Astrocyte (in vitro differentiated cells and primary cell): Measurements from ENCODE around the gene MINDY3.

Experiments
- EZH2 ChIP-seq: IDR thresholded peaks from 2 replicates; pipeline ENCODE4 v1.6.1; 2012; ENCODE audit warnings: mild to moderate bottlenecking, low read length, inconsistent platforms; ENCODE audit not compliant: insufficient read depth
- TF ChIP-seq, protein P1 (sequence below): IDR thresholded peaks from 2 replicates; pipeline ENCODE4 v1.5.1; 2011; ENCODE audit warnings: low read depth, mild to moderate bottlenecking, inconsistent platforms, low read length, moderate library complexity; ENCODE audit not compliant: insufficient read depth

DNA sequence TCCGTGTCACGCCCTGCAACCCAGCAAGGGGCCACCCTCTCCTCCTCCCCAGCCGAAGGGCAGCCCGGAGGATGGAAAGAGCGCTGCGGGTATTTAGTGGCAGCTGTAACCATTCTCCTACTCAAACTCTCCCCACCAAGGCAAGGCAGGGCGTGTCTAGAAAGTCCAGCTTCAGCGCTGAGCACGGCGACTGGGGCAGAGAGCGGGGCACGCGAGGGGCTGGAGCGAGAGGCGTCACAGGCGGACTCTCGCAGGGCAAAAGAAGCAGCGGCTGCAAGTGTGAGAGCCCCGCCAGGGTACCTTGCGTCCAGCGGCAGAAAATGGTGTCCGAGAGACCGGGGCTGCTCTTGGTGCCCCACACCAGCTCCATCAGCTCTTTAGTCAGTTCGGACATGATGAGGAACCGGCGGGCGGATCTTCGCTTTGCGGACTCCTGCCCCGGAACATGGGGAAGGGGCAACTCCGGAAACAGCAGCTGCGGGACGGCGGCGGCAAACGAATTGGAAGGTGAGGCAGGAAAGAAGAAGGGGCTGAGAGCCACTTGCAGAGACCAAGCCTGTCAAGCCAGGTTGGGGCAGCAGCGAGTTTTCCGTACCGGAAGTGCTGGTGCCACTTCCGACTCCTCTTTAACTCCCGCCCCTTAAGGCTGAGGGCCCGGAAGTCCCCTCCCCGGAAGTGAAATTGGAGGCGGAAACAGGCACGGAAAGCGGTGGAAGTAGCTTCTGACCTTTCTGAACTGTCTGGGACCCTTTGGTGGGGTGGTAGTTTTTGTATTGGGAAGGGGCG, at the start of gene MINDY3:
- TF ChIP-seq, protein P1, sequence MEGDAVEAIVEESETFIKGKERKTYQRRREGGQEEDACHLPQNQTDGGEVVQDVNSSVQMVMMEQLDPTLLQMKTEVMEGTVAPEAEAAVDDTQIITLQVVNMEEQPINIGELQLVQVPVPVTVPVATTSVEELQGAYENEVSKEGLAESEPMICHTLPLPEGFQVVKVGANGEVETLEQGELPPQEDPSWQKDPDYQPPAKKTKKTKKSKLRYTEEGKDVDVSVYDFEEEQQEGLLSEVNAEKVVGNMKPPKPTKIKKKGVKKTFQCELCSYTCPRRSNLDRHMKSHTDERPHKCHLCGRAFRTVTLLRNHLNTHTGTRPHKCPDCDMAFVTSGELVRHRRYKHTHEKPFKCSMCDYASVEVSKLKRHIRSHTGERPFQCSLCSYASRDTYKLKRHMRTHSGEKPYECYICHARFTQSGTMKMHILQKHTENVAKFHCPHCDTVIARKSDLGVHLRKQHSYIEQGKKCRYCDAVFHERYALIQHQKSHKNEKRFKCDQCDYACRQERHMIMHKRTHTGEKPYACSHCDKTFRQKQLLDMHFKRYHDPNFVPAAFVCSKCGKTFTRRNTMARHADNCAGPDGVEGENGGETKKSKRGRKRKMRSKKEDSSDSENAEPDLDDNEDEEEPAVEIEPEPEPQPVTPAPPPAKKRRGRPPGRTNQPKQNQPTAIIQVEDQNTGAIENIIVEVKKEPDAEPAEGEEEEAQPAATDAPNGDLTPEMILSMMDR = no peak
- no peak for TF ChIP-seq EZH2
